K562 (cell line): ENCODE measurements around the gene FADS1. TPM values are rescaled to one million over a fixed set of nuclear protein-coding genes. Genes with fewer than 3 reads are reported as not detected.

Experiments used
- BHLHE40 ChIP-seq: IDR thresholded peaks from 2 replicates; pipeline ENCODE4 v1.6.1; 2011; ENCODE audit warnings: low read length, improper control_type of control experiment
- CCNT2 ChIP-seq: IDR thresholded peaks from 2 replicates; pipeline ENCODE4 v1.6.1; 2011; ENCODE audit warnings: borderline replicate concordance, low read depth, mild to moderate bottlenecking, moderate library complexity, mixed read lengths, low read length; ENCODE audit not compliant: insufficient read length; ENCODE audit errors: extremely low read depth
- CLOCK ChIP-seq: fragments of 250-450 bp; sonication (Bioruptor Pico); IDR thresholded peaks from 2 replicates; pipeline ENCODE4 v1.4.0; 2020; ENCODE audit warnings: mild to moderate bottlenecking, moderate library complexity, borderline replicate concordance
- GABPA ChIP-seq: fragments of 200-800 bp; sonication (Bioruptor generic); conservative IDR thresholded peaks from 2 replicates; pipeline ENCODE4 v1.6.1; 2016; ENCODE audit warnings: low read depth, missing genetic modification characterization, missing compliant biosample characterization
- HDGF ChIP-seq: fragments of 450-650 bp; IDR thresholded peaks from 2 replicates; pipeline ENCODE4 v1.6.1; 2016
- IRF1 ChIP-seq: sonication (generic); formaldehyde crosslinking; IDR thresholded peaks from 2 replicates; pipeline ENCODE4 v1.8.0; 2022; ENCODE audit warnings: missing genetic modification reagents, mild to moderate bottlenecking, borderline replicate concordance
- KAT2B ChIP-seq: IDR thresholded peaks from one replicate; pipeline ENCODE4 v1.6.1; 2012; ENCODE audit warnings: low read depth, mild to moderate bottlenecking, control low read depth, inconsistent platforms, low read length, moderate library complexity
- MBD2 ChIP-seq: sonication (generic); IDR thresholded peaks from 2 replicates; pipeline ENCODE4 v1.6.1; 2016; ENCODE audit warnings: low read depth, borderline replicate concordance
- MECOM ChIP-seq: fragments of 250-450 bp; sonication (Bioruptor Pico); IDR thresholded peaks from 2 replicates; pipeline ENCODE4 v1.8.0; 2022; ENCODE audit warnings: inconsistent platforms
- MITF ChIP-seq: IDR thresholded peaks from 2 replicates; pipeline ENCODE4 v1.6.1; 2014; ENCODE audit warnings: antibody characterized with exemption
- PBX2 ChIP-seq, 2 experiments: IDR thresholded peaks in 1 of 2; conservative IDR thresholded peaks in 1 of 2; 2 replicates each; pipeline ENCODE4 v1.6.1; 2016; ENCODE audit warnings: low read depth in 2 of 2, mild to moderate bottlenecking in 1 of 2, missing compliant biosample characterization in 1 of 2, missing genetic modification characterization in 1 of 2, moderate library complexity in 1 of 2
- POLR2B ChIP-seq: fragments of 450-650 bp; IDR thresholded peaks from 2 replicates; pipeline ENCODE4 v1.6.1; 2018; ENCODE audit warnings: low read depth; ENCODE audit not compliant: partially characterized antibody
- RBM22 ChIP-seq: fragments of 200-400 bp; formaldehyde crosslinking; IDR thresholded peaks from 2 replicates; pipeline ENCODE4 v1.6.1; 2018; ENCODE audit warnings: low read length, low read depth; ENCODE audit not compliant: poor library complexity, severe bottlenecking
- SPI1 ChIP-seq: IDR thresholded peaks from 2 replicates; pipeline ENCODE4 v1.6.1; 2011; ENCODE audit warnings: low read depth, low read length, control low read depth, borderline replicate concordance
- TCF15 ChIP-seq: fragments of 250-450 bp; sonication (Bioruptor Pico); IDR thresholded peaks from 2 replicates; pipeline ENCODE4 v1.8.0; 2022; ENCODE audit warnings: moderate library complexity, mild to moderate bottlenecking, inconsistent platforms
- ZNF311 ChIP-seq: fragments of 250-450 bp; sonication (Bioruptor Pico); IDR thresholded peaks from 2 replicates; pipeline ENCODE4 v1.4.0; 2020; ENCODE audit warnings: mild to moderate bottlenecking, moderate library complexity
- ZNF696 ChIP-seq: fragments of 250-450 bp; sonication (Bioruptor Pico); conservative IDR thresholded peaks from 2 replicates; pipeline ENCODE4 v1.4.0; 2020; ENCODE audit warnings: mild to moderate bottlenecking, moderate library complexity
- ZNF764 ChIP-seq: fragments of 250-450 bp; sonication (Bioruptor Pico); IDR thresholded peaks from 2 replicates; pipeline ENCODE4 v1.4.0; 2020; ENCODE audit warnings: low read depth, mild to moderate bottlenecking, moderate library complexity
- polyA plus RNA-seq, 8 experiments: library from polyadenylated mRNA; depleted of rRNA in 4 of 8; stranded (reverse) in 5 of 8; unstranded in 3 of 8; fragments of >200 nt; fragmentation: Nextera tagmentation in 2 of 8; fragmentation: Illumina TruSeq in 1 of 8; extraction: Ambion mirVana in 2 of 8; extraction: Trizol in 1 of 8; gene quantifications; 2 replicates each; pipeline versions ENCODE4 v1.2.1 to v1.2.3, GENCODE V29; 2011 to 2014; ENCODE audit warnings: inconsistent platforms in 1 of 8, missing spikeins in 1 of 8
- total RNA-seq, 7 experiments: library from RNA; depleted of rRNA in 6 of 7; stranded (reverse); fragments of >200 nt in 6 of 7; fragmentation: Illumina TruSeq in 2 of 7; extraction: Trizol in 2 of 7; gene quantifications; 2 replicates each; pipeline versions ENCODE4 v1.2.1 to v1.2.3, GENCODE V29; 2011 to 2021; ENCODE audit warnings: low replicate concordance in 1 of 7

FADS1 gene
- total and polyA plus RNA-seq, 9 of the 15 experiments (the other 6 are each of a cell fraction or from before 2014, with no cell fraction given) = 110 to 864 (median 364) TPM

GRCh38 chr11:61814958-61815789, 1.6 kb downstream of the FADS1 start (continued):
- TF ChIP-seq CLOCK (CRISPR knock-in tag) (no peak), MITF (no peak), BHLHE40 (peak; percentile 70), GABPA (tag) (0 out of 2 replicates have a peak, but pooled peaks have one; percentile 6), POLR2B (peak; percentile 96), MBD2 (no peak; the same call in none of the 2 replicates), IRF1 (CRISPR knock-in tag) (no peak), ZNF764 (no peak), CCNT2 (peak; percentile 92), SPI1 (peak; percentile 47; the same call in 1 of the 2 replicates), KAT2B (no peak), RBM22 (no peak), PBX2 (CRISPR knock-in tag; IDR thresholded peaks at IDR 0.05; ENCODE audit: low read depth) (no peak), PBX2 (tag; conservative IDR thresholded peaks at IDR 0.05; ENCODE audit: low read depth) (no peak; the same call in 1 of the 2 replicates), HDGF (no peak), ZNF311 (CRISPR knock-in tag) (no peak), TCF15 (no peak), MECOM (no peak; the same call in 1 of the 2 replicates), ZNF696 (CRISPR knock-in tag) (no peak)
